Neural cell (in vitro differentiated cells): ENCODE measurements around the gene TMEM200B.

Experiments used
- EZH2 ChIP-seq: fragments of 200-600, 300-800 bp; shearing (Covaris generic), sonication (generic); IDR thresholded peaks from 2 replicates; pipeline ENCODE4 v1.6.1; 2014; ENCODE audit warnings: antibody characterized with exemption, low read length, borderline replicate concordance, mild to moderate bottlenecking; ENCODE audit not compliant: insufficient read depth, poor library complexity, severe bottlenecking
- MXI1 ChIP-seq: fragments of 450-650 bp; conservative IDR thresholded peaks from 2 replicates; pipeline ENCODE4 v1.6.1; 2014; ENCODE audit warnings: antibody characterized with exemption, mild to moderate bottlenecking; ENCODE audit not compliant: poor library complexity, severe bottlenecking
- POLR2AphosphoS5 ChIP-seq: IDR thresholded peaks from 2 replicates; pipeline ENCODE4 v1.6.1; 2012
- RAD21 ChIP-seq: fragments of 450-650 bp; conservative IDR thresholded peaks from 2 replicates; pipeline ENCODE4 v1.6.1; 2014; ENCODE audit warnings: antibody characterized with exemption, mild to moderate bottlenecking, moderate library complexity
- TF ChIP-seq, protein P1 (sequence below): fragments of 450-650 bp; IDR thresholded peaks from 2 replicates; pipeline ENCODE4 v1.5.1; 2014; ENCODE audit warnings: antibody characterized with exemption, mild to moderate bottlenecking, moderate library complexity; ENCODE audit not compliant: poor library complexity, severe bottlenecking
- TF ChIP-seq, protein P2 (sequence below): IDR thresholded peaks from 2 replicates; pipeline ENCODE4 v1.6.1; 2012; ENCODE audit warnings: borderline replicate concordance

- TF ChIP-seq EZH2, result peak; percentile 87
- TF ChIP-seq, protein P1, sequence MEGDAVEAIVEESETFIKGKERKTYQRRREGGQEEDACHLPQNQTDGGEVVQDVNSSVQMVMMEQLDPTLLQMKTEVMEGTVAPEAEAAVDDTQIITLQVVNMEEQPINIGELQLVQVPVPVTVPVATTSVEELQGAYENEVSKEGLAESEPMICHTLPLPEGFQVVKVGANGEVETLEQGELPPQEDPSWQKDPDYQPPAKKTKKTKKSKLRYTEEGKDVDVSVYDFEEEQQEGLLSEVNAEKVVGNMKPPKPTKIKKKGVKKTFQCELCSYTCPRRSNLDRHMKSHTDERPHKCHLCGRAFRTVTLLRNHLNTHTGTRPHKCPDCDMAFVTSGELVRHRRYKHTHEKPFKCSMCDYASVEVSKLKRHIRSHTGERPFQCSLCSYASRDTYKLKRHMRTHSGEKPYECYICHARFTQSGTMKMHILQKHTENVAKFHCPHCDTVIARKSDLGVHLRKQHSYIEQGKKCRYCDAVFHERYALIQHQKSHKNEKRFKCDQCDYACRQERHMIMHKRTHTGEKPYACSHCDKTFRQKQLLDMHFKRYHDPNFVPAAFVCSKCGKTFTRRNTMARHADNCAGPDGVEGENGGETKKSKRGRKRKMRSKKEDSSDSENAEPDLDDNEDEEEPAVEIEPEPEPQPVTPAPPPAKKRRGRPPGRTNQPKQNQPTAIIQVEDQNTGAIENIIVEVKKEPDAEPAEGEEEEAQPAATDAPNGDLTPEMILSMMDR, result no peak
- TF ChIP-seq MXI1, result no peak
- TF ChIP-seq, protein P2, sequence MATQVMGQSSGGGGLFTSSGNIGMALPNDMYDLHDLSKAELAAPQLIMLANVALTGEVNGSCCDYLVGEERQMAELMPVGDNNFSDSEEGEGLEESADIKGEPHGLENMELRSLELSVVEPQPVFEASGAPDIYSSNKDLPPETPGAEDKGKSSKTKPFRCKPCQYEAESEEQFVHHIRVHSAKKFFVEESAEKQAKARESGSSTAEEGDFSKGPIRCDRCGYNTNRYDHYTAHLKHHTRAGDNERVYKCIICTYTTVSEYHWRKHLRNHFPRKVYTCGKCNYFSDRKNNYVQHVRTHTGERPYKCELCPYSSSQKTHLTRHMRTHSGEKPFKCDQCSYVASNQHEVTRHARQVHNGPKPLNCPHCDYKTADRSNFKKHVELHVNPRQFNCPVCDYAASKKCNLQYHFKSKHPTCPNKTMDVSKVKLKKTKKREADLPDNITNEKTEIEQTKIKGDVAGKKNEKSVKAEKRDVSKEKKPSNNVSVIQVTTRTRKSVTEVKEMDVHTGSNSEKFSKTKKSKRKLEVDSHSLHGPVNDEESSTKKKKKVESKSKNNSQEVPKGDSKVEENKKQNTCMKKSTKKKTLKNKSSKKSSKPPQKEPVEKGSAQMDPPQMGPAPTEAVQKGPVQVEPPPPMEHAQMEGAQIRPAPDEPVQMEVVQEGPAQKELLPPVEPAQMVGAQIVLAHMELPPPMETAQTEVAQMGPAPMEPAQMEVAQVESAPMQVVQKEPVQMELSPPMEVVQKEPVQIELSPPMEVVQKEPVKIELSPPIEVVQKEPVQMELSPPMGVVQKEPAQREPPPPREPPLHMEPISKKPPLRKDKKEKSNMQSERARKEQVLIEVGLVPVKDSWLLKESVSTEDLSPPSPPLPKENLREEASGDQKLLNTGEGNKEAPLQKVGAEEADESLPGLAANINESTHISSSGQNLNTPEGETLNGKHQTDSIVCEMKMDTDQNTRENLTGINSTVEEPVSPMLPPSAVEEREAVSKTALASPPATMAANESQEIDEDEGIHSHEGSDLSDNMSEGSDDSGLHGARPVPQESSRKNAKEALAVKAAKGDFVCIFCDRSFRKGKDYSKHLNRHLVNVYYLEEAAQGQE, result no peak
- no peak for TF ChIP-seq POLR2AphosphoS5
- TF ChIP-seq RAD21, result no peak
These were observed 433 bp downstream of the TMEM200B start for GRCh38 chr1:29123053-29123886.
